ENCODE measurements around the gene TXNRD1.

The TXNRD1 gene

DNA sequence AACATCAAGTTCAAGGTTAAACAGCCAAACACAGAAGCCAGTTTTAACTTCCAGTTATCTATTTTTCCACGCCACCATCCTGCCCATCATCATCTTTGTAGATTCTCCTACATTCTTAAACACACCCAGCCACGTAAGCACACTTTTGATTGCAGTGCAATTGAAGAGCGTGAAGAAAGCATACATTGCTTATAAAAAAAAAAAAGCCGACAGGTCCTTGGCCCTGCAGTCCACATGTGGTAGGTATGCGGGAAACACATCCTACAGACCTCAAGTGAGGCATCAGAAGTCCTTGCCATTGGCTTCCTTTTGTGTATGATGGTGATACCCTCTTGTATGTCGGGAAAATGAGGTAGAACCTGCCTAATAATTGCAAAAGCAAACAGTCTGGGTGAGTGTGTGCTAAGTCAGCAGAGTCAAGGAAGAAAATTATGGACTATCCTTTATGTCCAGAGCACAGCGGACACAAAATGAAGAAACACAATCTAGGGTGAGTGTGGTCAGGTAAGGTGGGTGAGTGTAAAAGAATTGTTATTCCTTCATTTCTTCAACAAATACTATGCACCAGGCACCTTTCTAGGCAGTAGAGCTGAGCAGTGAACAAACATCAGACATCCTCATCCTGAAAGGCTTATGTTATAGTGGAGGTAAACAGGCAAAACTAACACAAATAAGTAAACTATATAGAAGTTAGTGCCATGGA, 139.4 kb downstream of the TXNRD1 start:
- Histone ChIP-seq H3K4me1 (ENCODE audit: control insufficient read depth in 2 of 2, insufficient read depth in 2 of 2, low read length in 2 of 2) (no peaks in the 10 kb centered on the region), H3K4me3 (ENCODE audit: low read length in 2 of 2) (no peak overlapping the region), H3K9ac (ENCODE audit: low read depth in 1 of 2, low read length in 2 of 2) (no peak overlapping the region), H3K36me3 (ENCODE audit: control insufficient read depth in 2 of 2, insufficient read depth in 2 of 2, low read length in 2 of 2) (peaks cover 11 to 12% of the 10 kb centered on the region in 2 donors), H3K27me3 (ENCODE audit: control insufficient read depth in 2 of 2, insufficient read depth in 2 of 2, low read length in 2 of 2) (no peaks in the 10 kb centered on the region), H3K9me3 (ENCODE audit: control insufficient read depth in 2 of 2, low read length in 2 of 2) (peaks cover 0 to under 1% of the 10 kb centered on the region in 2 donors), H3K27ac (ENCODE audit: low read depth in 2 of 2, low read length in 2 of 2) (no peak overlapping the region)

DNA sequence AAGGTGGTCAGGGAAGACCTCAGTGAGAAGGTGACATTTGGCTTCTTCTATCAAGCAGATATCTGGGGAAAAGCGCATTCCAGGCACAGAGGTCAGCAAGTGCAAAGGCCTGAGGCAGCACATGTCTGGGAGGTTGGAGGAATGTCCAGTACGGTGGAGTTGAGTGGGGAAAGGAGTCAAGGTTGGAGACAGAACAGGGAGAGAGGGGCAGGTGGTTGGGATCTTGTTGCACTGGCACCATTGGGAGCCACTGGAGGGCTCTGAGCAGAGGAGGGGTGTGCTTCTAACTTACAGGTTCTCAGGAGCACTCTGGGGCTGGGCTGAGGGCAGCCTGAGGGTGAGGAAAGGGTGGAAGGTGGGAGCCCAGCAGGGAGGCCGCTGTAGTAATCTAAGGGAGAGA, 140.1 kb downstream of the TXNRD1 start:
- Histone ChIP-seq H3K9ac (ENCODE audit: low read depth in 1 of 2, low read length in 2 of 2) (no peak overlapping the region), H3K9me3 (ENCODE audit: control insufficient read depth in 2 of 2, low read length in 2 of 2) (peaks cover 0 to 3% of the 10 kb centered on the region in 2 donors), H3K4me3 (ENCODE audit: low read length in 2 of 2) (no peak overlapping the region), H3K27me3 (ENCODE audit: control insufficient read depth in 2 of 2, insufficient read depth in 2 of 2, low read length in 2 of 2) (no peaks in the 10 kb centered on the region), H3K36me3 (ENCODE audit: control insufficient read depth in 2 of 2, insufficient read depth in 2 of 2, low read length in 2 of 2) (peaks cover 6 to 7% of the 10 kb centered on the region in 2 donors), H3K27ac (ENCODE audit: low read depth in 2 of 2, low read length in 2 of 2) (no peak overlapping the region), H3K4me1 (ENCODE audit: control insufficient read depth in 2 of 2, insufficient read depth in 2 of 2, low read length in 2 of 2) (no peaks in the 10 kb centered on the region)

DNA sequence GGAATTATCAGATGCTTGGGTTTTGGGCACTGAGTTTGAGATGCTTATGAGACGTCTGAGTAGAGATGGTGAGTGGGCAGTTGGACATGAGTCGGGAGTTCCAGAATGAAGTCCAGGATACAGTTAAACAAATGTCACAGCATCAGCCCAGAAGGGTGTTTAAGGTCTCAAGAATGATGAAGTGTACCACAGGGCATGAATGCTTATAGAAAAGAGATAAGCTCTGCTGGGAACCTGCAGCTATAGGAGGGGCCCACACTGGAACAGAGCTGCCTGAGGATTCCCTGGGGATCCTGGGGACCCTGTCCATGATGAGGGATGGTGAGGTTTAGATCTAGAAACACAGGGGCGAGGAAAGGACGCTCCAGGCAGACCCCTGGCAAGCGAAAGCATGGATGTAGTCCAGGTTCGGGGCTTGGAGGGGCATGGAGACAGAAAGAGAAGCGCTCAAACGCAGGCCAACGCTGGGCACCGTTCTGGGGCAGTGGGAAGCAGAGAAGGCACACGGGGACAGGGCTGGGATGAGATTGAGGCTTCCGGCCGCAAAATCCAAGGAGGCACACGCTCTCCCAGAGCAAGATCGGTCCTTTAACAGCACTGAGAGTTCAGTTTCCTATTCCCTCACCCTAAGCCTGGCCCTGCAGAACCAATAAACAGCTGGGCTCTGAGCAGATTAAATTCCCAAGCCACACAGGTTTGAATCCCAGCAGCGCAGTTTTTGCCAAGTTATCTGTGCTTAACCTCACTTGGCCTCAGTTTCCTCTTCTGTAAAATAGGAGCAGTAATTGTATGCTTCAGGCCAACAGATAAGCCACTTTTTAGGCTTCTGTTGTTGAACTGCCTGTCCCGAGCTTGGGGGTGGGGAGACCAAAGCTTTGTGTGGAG, 140.9 kb downstream of the TXNRD1 start:
- Histone ChIP-seq H3K4me3 (ENCODE audit: low read length in 2 of 2) (no peak overlapping the region), H3K9me3 (ENCODE audit: control insufficient read depth in 2 of 2, low read length in 2 of 2) (peaks cover 0 to 3% of the 10 kb centered on the region in 2 donors), H3K27ac (ENCODE audit: low read depth in 2 of 2, low read length in 2 of 2) (no peak overlapping the region)

DNA sequence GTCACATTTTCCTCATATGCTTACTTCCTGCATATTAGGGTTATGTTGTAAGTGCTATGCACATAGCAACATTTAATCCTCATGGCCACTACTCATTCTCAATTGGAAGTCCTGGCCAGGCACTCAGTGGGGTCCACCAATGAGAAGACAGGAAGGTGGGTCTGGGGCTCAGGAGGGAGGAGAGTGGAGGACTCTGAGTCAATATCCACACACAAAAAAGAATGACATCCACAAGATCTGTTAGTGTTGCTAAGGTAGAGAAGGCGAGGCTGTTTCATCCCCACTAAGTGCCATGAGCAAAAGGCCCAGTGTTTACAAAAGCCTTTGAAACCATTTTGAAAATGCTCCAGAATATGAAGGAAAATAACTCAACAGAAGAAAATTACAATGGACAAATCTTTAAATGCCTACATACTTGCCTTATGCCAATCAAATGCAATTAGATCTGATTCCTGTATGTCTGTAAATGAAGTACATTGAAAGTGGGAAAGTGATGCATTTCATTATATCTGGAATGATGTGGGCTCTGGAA, 141.9 kb downstream of the TXNRD1 start:
- H3K36me3 ChIP-seq (ENCODE audit: control insufficient read depth in 2 of 2, insufficient read depth in 2 of 2, low read length in 2 of 2), result no peaks in the 10 kb centered on the region
- no peak overlapping the region for H3K9ac ChIP-seq (ENCODE audit: low read depth in 1 of 2, low read length in 2 of 2)
- H3K9me3 ChIP-seq (ENCODE audit: control insufficient read depth in 2 of 2, low read length in 2 of 2), result peaks cover 0 to 3% of the 10 kb centered on the region in 2 donors
- no peaks in the 10 kb centered on the region for H3K4me1 ChIP-seq (ENCODE audit: control insufficient read depth in 2 of 2, insufficient read depth in 2 of 2, low read length in 2 of 2)
- no peaks in the 10 kb centered on the region for H3K27me3 ChIP-seq (ENCODE audit: control insufficient read depth in 2 of 2, insufficient read depth in 2 of 2, low read length in 2 of 2)
- no peak overlapping the region for H3K4me3 ChIP-seq (ENCODE audit: low read length in 2 of 2)
- no peak overlapping the region for H3K27ac ChIP-seq (ENCODE audit: low read depth in 2 of 2, low read length in 2 of 2)

More for the DNA sequence above, 140.9 kb downstream of the TXNRD1 start:
- Histone ChIP-seq H3K9ac (ENCODE audit: low read depth in 1 of 2, low read length in 2 of 2) (no peak overlapping the region), H3K27me3 (ENCODE audit: control insufficient read depth in 2 of 2, insufficient read depth in 2 of 2, low read length in 2 of 2) (no peaks in the 10 kb centered on the region), H3K36me3 (ENCODE audit: control insufficient read depth in 2 of 2, insufficient read depth in 2 of 2, low read length in 2 of 2) (no peaks in the 10 kb centered on the region), H3K4me1 (ENCODE audit: control insufficient read depth in 2 of 2, insufficient read depth in 2 of 2, low read length in 2 of 2) (no peaks in the 10 kb centered on the region)

DNA sequence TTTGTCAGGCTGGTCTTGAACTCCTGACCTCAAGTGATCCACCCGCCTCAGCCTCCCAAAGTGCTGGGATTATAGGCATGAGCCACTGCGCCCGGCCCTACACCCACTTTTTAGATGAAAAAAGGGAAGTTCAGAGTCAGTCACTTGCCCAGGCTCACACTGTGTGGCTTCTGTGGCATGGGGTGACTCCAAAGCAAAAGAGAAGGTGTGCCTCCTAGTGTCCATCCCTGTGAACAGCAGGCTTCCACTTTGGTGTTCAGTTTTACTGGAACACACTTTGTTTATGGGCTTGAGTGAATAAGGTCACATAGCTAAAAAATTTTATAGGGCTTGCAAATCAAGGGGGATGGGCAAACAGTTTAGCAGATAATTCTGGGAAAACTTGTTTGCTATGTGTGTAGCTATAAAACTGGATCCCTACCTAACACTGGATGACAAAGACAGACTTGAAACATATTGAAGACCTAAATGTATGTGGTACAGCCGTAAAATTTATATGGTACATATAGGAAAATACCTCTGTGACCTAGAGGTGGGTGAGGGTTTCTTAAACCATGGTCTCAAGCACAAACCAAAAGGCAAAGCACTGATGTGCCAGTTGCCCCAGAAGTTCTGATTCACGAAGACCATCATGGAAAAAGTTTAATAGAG, 142.9 kb downstream of the TXNRD1 start:
- H3K4me1 ChIP-seq (ENCODE audit: control insufficient read depth in 2 of 2, insufficient read depth in 2 of 2, low read length in 2 of 2), result no peaks in the 10 kb centered on the region
- no peak overlapping the region for H3K9ac ChIP-seq (ENCODE audit: low read depth in 1 of 2, low read length in 2 of 2)
- H3K9me3 ChIP-seq (ENCODE audit: control insufficient read depth in 2 of 2, low read length in 2 of 2), result peaks cover 0 to 3% of the 10 kb centered on the region in 2 donors
- H3K27me3 ChIP-seq (ENCODE audit: control insufficient read depth in 2 of 2, insufficient read depth in 2 of 2, low read length in 2 of 2), result no peaks in the 10 kb centered on the region
- no peak overlapping the region for H3K27ac ChIP-seq (ENCODE audit: low read depth in 2 of 2, low read length in 2 of 2)
- H3K4me3 ChIP-seq (ENCODE audit: low read length in 2 of 2), result no peak overlapping the region
- H3K36me3 ChIP-seq (ENCODE audit: control insufficient read depth in 2 of 2, insufficient read depth in 2 of 2, low read length in 2 of 2), result no peaks in the 10 kb centered on the region

DNA sequence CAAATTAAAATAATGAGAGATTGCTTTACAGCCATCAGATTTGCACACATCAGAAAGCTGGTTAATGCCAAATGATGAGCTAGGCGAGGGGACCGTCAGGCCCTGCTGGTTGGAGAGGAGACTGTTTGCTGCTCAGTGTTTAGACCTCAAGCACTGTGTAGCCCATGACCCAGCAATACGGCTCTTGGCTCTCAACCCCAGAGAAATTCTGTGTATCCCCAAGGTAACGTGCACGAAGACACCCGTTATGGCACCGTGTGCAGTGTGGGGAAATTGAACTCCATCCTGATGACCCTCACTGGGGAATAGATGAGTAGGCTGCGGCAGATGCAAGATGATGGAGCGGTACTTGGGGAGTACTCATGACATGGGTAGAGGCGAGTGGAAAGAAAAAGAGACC, 143.6 kb downstream of the TXNRD1 start:
- Histone ChIP-seq H3K9ac (ENCODE audit: low read depth in 1 of 2, low read length in 2 of 2) (no peak overlapping the region), H3K36me3 (ENCODE audit: control insufficient read depth in 2 of 2, insufficient read depth in 2 of 2, low read length in 2 of 2) (no peaks in the 10 kb centered on the region), H3K4me3 (ENCODE audit: low read length in 2 of 2) (no peak overlapping the region), H3K4me1 (ENCODE audit: control insufficient read depth in 2 of 2, insufficient read depth in 2 of 2, low read length in 2 of 2) (no peaks in the 10 kb centered on the region), H3K27me3 (ENCODE audit: control insufficient read depth in 2 of 2, insufficient read depth in 2 of 2, low read length in 2 of 2) (no peaks in the 10 kb centered on the region), H3K27ac (ENCODE audit: low read depth in 2 of 2, low read length in 2 of 2) (no peak overlapping the region), H3K9me3 (ENCODE audit: control insufficient read depth in 2 of 2, low read length in 2 of 2) (peaks cover 0 to 3% of the 10 kb centered on the region in 2 donors)

DNA sequence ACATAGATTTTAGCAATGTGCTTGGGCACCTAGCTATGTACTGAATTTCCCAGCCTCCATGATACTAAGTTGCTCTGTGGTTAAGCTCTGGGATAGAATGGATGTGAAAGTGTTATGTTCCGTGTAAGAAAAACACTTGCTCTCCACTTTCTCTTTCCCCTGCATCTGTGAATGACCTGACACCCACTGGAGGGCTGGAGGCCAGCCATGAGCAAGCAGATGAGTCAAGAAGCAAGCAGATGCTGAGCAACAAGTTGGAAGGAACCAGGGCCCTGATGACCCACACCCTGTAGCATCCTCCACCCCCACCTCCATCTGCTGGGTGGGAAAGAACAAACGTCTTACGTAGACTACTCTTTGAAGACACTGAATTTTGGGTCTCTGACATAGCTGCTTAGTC, 144.6 kb downstream of the TXNRD1 start:
- Histone ChIP-seq H3K9ac (ENCODE audit: low read depth in 1 of 2, low read length in 2 of 2) (no peak overlapping the region), H3K27ac (ENCODE audit: low read depth in 2 of 2, low read length in 2 of 2) (no peak overlapping the region), H3K4me1 (ENCODE audit: control insufficient read depth in 2 of 2, insufficient read depth in 2 of 2, low read length in 2 of 2) (no peaks in the 10 kb centered on the region), H3K36me3 (ENCODE audit: control insufficient read depth in 2 of 2, insufficient read depth in 2 of 2, low read length in 2 of 2) (no peaks in the 10 kb centered on the region), H3K9me3 (ENCODE audit: control insufficient read depth in 2 of 2, low read length in 2 of 2) (peaks cover 0 to 3% of the 10 kb centered on the region in 2 donors), H3K4me3 (ENCODE audit: low read length in 2 of 2) (no peak overlapping the region), H3K27me3 (ENCODE audit: control insufficient read depth in 2 of 2, insufficient read depth in 2 of 2, low read length in 2 of 2) (no peaks in the 10 kb centered on the region)

DNA sequence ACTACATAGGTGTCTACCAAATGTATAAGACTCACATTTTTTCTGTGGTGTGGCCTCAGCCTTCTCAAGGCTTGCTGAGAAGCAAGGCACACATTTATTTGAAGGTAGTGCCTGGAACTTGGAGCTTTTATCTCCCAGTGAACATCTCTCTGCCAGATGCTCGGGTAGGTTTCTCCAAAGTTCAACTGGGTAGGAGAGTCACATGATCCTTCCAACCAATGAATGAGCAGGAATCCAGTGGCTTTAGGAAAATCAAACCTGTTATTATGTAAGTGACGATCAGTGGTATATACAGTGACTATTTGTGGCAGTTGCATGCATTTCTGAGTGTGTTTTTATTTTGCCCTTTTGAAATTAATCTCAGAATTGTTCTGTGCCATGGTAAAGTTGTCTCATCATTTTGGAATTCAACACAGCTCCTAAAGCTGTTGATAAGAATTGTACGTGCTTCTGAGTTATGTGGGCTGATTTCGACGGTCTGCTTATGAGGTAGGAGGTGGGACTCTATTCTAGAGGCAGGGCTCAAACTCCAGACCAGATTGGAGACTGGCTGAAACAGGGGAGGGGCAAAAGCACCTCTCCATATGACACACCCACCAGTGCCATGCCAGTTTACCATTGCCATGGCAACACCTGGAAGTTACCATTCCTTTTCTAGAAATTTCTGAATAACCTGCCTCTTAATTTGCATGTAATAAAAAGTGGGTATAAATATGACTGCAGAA, 145.6 kb downstream of the TXNRD1 start:
- Histone ChIP-seq H3K36me3 (ENCODE audit: control insufficient read depth in 2 of 2, insufficient read depth in 2 of 2, low read length in 2 of 2) (no peaks in the 10 kb centered on the region), H3K27me3 (ENCODE audit: control insufficient read depth in 2 of 2, insufficient read depth in 2 of 2, low read length in 2 of 2) (no peaks in the 10 kb centered on the region), H3K4me3 (ENCODE audit: low read length in 2 of 2) (no peak overlapping the region), H3K9me3 (ENCODE audit: control insufficient read depth in 2 of 2, low read length in 2 of 2) (peaks cover 0 to 3% of the 10 kb centered on the region in 2 donors), H3K27ac (ENCODE audit: low read depth in 2 of 2, low read length in 2 of 2) (no peak overlapping the region), H3K9ac (ENCODE audit: low read depth in 1 of 2, low read length in 2 of 2) (no peak overlapping the region), H3K4me1 (ENCODE audit: control insufficient read depth in 2 of 2, insufficient read depth in 2 of 2, low read length in 2 of 2) (no peaks in the 10 kb centered on the region)

DNA sequence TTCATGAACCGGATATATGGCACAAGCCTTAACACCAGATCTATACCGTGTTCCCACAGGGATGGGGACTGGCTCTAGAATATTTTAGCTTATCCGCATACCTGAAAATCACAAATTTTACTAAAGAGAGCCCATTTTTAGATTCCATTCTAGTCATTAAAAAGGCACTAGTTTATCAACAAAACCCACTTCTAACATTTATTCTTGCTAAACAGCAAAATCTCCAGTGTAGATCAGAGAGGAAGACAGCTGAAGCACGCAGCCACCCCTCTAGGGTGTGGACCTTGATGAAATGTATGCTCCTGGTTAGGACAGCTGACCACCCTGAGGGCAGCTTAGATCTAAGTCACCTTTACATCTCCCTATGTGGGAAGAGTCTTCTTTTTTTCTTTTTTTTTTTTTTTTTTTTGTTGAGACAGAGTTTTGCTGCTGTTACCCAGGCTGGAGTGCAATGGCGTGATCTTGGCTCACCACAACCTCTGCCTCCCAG, 150.4 kb downstream of the TXNRD1 start:
- H3K4me3 ChIP-seq (ENCODE audit: low read length in 2 of 2), result no peak overlapping the region
- no peak overlapping the region for H3K27ac ChIP-seq (ENCODE audit: low read depth in 2 of 2, low read length in 2 of 2)
- H3K9ac ChIP-seq (ENCODE audit: low read depth in 1 of 2, low read length in 2 of 2), result no peak overlapping the region
- H3K27me3 ChIP-seq (ENCODE audit: control insufficient read depth in 2 of 2, insufficient read depth in 2 of 2, low read length in 2 of 2), result no peaks in the 10 kb centered on the region
- peaks cover 2 to 8% of the 10 kb centered on the region in 2 donors for H3K9me3 ChIP-seq (ENCODE audit: control insufficient read depth in 2 of 2, low read length in 2 of 2)
- no peaks in the 10 kb centered on the region for H3K4me1 ChIP-seq (ENCODE audit: control insufficient read depth in 2 of 2, insufficient read depth in 2 of 2, low read length in 2 of 2)
- H3K36me3 ChIP-seq (ENCODE audit: control insufficient read depth in 2 of 2, insufficient read depth in 2 of 2, low read length in 2 of 2), result no peaks in the 10 kb centered on the region

All from mucosa of rectum (tissue), 2 donors.